ENCODE results near the gene MED13L.

GRCh38 chr12:116245189-116245588 lies 32.3 kb downstream of the MED13L start:
- TF ChIP-seq CTCF (IDR thresholded peaks at IDR 0.05) (no peak), POLR2A (IDR thresholded peaks at IDR 0.05) (no peak), POLR2AphosphoS5 (IDR thresholded peaks at IDR 0.05) (no peak), EP300 (IDR thresholded peaks at IDR 0.05) (no peak)
